ENCODE measurements around the gene FHL2.

The FHL2 gene, protein sequence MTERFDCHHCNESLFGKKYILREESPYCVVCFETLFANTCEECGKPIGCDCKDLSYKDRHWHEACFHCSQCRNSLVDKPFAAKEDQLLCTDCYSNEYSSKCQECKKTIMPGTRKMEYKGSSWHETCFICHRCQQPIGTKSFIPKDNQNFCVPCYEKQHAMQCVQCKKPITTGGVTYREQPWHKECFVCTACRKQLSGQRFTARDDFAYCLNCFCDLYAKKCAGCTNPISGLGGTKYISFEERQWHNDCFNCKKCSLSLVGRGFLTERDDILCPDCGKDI

DNA sequence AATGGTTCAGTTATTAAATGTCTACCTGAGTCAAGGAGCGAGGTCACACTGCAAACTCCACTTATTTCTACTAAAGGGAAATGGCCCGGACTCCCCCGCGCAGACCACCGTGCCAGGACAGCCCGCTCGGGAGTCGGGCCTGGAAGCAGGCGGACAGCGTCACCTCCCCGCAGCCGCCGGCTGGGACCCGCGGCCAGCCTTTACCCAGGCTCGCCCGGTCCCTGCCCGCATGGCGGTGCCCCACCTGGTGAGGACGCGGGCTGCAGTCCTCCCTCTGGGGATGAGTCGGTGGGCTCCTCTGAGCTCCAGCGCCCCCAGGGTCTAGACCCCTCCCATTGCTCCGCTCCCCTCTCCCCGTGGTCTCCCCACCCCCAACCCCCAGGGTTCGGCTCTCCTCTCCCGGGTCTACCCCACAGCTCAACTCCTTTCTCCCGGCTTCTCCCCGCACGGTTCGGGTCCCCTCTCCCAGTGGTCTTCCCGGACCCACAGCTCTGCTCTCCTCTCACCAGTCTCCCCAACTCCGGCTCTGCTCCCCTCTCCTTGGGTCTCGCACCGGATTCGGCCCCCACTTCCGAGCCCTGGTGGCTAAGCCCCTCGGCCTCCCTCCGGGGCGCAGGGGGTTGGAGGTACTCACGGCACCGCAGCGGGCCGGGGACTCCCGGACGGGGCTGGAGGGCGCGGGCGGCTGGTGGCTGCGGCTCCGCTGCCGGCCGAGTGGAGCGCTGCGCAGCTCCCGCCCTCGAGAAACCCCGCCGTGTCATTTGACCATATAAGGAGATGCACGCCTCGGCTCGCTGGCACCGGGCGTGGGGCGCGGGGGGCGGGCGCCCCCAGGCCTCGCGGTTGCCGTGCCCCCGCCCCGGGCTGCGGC, at the start of gene FHL2:
TSS of gene FHL2 (minus strand) at position 716 of the 871 bp plus-strand sequence. CDS start 12,535 bp downstream, outside the sequence.
- H3K4me3 ChIP-seq (ENCODE audit: low read depth, low read length), result peak within 1 kb of the TSS; percentile 99
- peak within 1 kb of the TSS; percentile 99 for H3K9ac ChIP-seq (ENCODE audit: low read depth, low read length)
- peaks cover 15% of the 10 kb centered on the region for H3K27me3 ChIP-seq (ENCODE audit: control insufficient read depth, insufficient read depth, low read length)
- H3K9me3 ChIP-seq (ENCODE audit: control insufficient read depth, insufficient read depth, low read length), result 0 out of 2 replicates have a peak, but pooled peaks cover 3% of the 10 kb centered on the region
- peaks cover 17% of the 10 kb centered on the region for H3K4me1 ChIP-seq (ENCODE audit: control insufficient read depth, insufficient read depth, low read length)
- peak within 1 kb of the TSS; percentile 69 for H3K27ac ChIP-seq (ENCODE audit: low read depth, low read length)
- peaks cover 15% of the 10 kb centered on the region for H3K36me3 ChIP-seq (ENCODE audit: control insufficient read depth, insufficient read depth, low read length)

DNA sequence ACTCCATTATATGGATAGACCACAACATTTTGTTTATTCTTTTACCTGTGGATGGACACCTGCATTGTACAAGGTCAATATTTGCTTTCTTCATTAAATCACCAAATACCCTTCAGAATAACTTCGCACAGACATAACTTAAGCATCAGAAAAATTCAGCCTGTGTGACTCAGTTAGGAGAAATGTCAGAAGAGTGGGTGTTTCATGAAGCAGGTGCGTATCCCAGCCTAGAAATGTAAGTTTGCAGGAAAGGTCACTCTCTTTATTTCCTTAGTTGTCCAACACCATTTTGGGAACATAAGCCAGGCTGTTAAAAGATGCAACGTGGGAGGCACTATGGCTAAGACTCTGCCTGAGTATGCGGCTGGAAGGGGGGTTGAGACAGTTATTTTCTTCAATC, 48.6 kb upstream of the FHL2 start:
- H3K27ac ChIP-seq (ENCODE audit: low read depth, low read length), result no peak overlapping the region
- peaks cover 8% of the 10 kb centered on the region for H3K4me1 ChIP-seq (ENCODE audit: control insufficient read depth, insufficient read depth, low read length)
- H3K9me3 ChIP-seq (ENCODE audit: control insufficient read depth, insufficient read depth, low read length), result no peaks in the 10 kb centered on the region
- no peaks in the 10 kb centered on the region for H3K36me3 ChIP-seq (ENCODE audit: control insufficient read depth, insufficient read depth, low read length)
- H3K4me3 ChIP-seq (ENCODE audit: low read depth, low read length), result no peak overlapping the region
- H3K27me3 ChIP-seq (ENCODE audit: control insufficient read depth, insufficient read depth, low read length), result no peaks in the 10 kb centered on the region
- H3K9ac ChIP-seq (ENCODE audit: low read depth, low read length), result no peak overlapping the region

DNA sequence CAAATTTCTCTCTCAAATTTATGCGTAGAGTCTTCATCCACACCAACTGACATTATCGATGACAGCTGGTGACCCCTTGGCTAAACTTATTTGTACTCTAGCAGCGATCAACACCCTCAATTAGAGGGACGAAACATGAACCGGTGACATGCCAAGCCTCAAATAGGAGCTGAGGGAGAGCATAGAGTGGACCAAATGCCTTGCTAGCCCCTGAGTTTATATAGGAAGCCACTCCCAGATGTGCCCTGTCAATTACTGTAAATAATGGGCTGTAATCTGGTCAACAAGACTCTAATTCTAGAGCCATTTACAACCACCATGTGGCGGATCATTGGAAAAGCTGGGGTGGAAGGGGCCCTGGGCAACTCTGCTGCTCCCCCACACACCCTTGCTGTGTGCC, 47.6 kb upstream of the FHL2 start:
- no peak overlapping the region for H3K9ac ChIP-seq (ENCODE audit: low read depth, low read length)
- no peaks in the 10 kb centered on the region for H3K27me3 ChIP-seq (ENCODE audit: control insufficient read depth, insufficient read depth, low read length)
- no peak overlapping the region for H3K27ac ChIP-seq (ENCODE audit: low read depth, low read length)
- no peaks in the 10 kb centered on the region for H3K36me3 ChIP-seq (ENCODE audit: control insufficient read depth, insufficient read depth, low read length)
- H3K4me1 ChIP-seq (ENCODE audit: control insufficient read depth, insufficient read depth, low read length), result peaks cover 14% of the 10 kb centered on the region
- H3K4me3 ChIP-seq (ENCODE audit: low read depth, low read length), result no peak overlapping the region
- H3K9me3 ChIP-seq (ENCODE audit: control insufficient read depth, insufficient read depth, low read length), result no peaks in the 10 kb centered on the region

DNA sequence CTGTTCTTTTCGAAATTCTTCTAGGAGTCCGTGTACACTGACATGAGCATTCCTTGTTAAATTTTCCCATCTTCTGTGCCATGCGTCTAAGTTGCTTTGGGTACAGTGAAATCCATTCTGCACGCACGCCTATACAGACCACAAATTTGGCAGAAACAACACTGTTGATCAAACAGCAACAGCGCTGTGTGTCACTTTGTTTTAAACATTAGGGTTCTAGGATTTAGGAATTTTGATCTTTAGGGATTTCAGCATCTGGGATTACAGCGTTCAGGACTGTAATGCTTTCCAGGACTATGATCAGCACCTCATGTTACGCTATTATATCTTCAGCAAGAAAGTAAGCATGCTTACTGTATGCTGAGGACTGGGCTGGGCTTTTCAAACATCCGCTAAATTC, 47.1 kb upstream of the FHL2 start:
- no peaks in the 10 kb centered on the region for H3K36me3 ChIP-seq (ENCODE audit: control insufficient read depth, insufficient read depth, low read length)
- H3K27ac ChIP-seq (ENCODE audit: low read depth, low read length), result no peak overlapping the region
- no peak overlapping the region for H3K9ac ChIP-seq (ENCODE audit: low read depth, low read length)
- no peaks in the 10 kb centered on the region for H3K9me3 ChIP-seq (ENCODE audit: control insufficient read depth, insufficient read depth, low read length)
- H3K4me3 ChIP-seq (ENCODE audit: low read depth, low read length), result no peak overlapping the region
- H3K27me3 ChIP-seq (ENCODE audit: control insufficient read depth, insufficient read depth, low read length), result no peaks in the 10 kb centered on the region; the same call in 1 of the 2 replicates
- peaks cover 16% of the 10 kb centered on the region for H3K4me1 ChIP-seq (ENCODE audit: control insufficient read depth, insufficient read depth, low read length)

DNA sequence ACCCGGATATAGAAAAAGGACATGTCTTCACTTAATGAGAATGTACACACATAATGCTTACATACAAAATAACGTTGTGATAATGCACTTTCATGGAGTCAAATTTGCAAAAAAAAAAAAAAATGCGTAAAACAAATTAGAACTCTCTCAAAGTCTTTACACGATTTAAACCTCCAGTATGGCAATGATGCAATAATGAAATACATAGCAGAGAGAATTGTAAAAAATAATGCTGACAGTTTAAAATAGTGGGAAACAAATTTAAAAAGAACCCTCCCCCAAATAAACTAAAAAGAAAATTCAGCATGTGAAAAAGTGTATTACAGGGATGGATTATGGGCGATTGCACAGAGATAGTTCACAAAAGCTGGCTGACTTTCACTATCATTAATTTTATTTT, 46.6 kb upstream of the FHL2 start:
- Histone ChIP-seq H3K4me3 (ENCODE audit: low read depth, low read length) (no peak overlapping the region), H3K9ac (ENCODE audit: low read depth, low read length) (no peak overlapping the region), H3K4me1 (ENCODE audit: control insufficient read depth, insufficient read depth, low read length) (peaks cover 16% of the 10 kb centered on the region), H3K9me3 (ENCODE audit: control insufficient read depth, insufficient read depth, low read length) (no peaks in the 10 kb centered on the region), H3K27me3 (ENCODE audit: control insufficient read depth, insufficient read depth, low read length) (no peaks in the 10 kb centered on the region; the same call in 1 of the 2 replicates), H3K27ac (ENCODE audit: low read depth, low read length) (no peak overlapping the region), H3K36me3 (ENCODE audit: control insufficient read depth, insufficient read depth, low read length) (no peaks in the 10 kb centered on the region)

DNA sequence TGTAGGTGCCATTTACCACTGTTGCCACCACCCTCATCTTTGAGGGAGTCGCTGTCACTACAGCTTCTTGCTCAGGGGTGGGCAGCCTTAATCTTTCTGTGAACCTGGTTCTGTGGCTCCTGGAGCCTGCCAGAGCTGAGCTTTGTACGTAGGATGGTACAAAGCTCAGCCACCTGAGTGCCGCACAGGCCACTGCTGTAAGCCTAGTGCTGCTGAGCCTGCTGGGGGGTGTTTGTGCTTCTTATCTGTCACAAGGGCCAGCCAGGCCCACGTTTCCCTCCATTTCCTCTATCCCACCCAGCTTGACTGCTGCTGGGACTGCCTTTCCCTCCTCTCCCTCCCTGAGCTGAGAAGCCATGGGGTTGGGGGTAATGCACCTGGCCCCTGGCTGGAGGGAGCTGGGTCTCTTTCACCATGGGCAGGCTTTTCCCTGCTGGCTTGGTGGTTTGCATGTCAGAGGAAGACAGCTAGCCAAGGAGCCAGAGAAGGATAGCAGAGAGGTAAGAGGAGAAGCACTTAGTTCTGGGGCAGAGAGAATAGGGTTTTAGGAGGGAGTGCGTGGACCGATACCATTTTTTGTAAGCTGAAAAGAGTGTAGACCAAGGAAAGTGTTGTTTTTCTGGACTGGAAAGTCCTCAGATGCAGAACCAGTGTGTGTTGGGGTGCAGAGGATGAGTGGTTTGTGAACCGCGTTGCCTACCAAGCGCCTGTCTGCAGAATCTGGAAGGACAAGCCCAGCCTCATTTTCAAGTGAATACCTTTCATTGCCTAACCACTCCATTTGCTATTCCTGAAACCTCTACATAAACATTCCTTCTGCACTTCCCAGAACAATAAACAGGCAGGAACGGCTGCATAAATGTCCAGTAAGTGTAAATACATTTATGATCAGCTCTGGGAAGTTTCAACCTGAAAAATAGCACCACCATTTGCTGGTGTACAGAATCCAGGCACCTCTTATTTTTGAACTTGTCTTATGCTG, 45.1 kb upstream of the FHL2 start:
- H3K9me3 ChIP-seq (ENCODE audit: control insufficient read depth, insufficient read depth, low read length), result no peaks in the 10 kb centered on the region
- no peaks in the 10 kb centered on the region; the same call in 1 of the 2 replicates for H3K27me3 ChIP-seq (ENCODE audit: control insufficient read depth, insufficient read depth, low read length)
- H3K36me3 ChIP-seq (ENCODE audit: control insufficient read depth, insufficient read depth, low read length), result no peaks in the 10 kb centered on the region
- H3K4me3 ChIP-seq (ENCODE audit: low read depth, low read length), result no peak overlapping the region
- H3K9ac ChIP-seq (ENCODE audit: low read depth, low read length), result no peak overlapping the region
- H3K4me1 ChIP-seq (ENCODE audit: control insufficient read depth, insufficient read depth, low read length), result peaks cover 16% of the 10 kb centered on the region
- H3K27ac ChIP-seq (ENCODE audit: low read depth, low read length), result peak overlapping the region; percentile 3

DNA sequence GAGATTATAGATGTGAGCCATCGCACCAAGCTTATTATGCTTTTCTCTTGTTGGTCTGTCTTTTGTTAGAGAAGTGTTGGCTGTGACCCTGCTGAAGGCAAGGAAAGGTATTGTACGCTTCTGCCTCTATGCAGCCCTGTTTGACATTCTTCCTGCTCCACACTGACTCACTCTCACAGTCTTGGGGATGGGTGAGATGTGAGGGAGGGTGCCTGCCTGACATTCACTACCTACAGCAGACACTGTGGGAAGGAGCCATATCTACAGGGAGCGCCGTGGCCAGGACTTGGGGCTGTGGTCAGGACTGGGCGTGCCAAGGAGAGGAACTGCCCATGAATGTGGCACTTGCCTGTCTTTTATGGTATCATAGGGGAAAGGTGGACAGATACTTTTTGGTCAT, 43.9 kb upstream of the FHL2 start:
- H3K27ac ChIP-seq (ENCODE audit: low read depth, low read length), result no peak overlapping the region
- peaks cover 22% of the 10 kb centered on the region for H3K4me1 ChIP-seq (ENCODE audit: control insufficient read depth, insufficient read depth, low read length)
- no peaks in the 10 kb centered on the region; the same call in 1 of the 2 replicates for H3K27me3 ChIP-seq (ENCODE audit: control insufficient read depth, insufficient read depth, low read length)
- H3K36me3 ChIP-seq (ENCODE audit: control insufficient read depth, insufficient read depth, low read length), result no peaks in the 10 kb centered on the region
- no peak overlapping the region for H3K4me3 ChIP-seq (ENCODE audit: low read depth, low read length)
- no peaks in the 10 kb centered on the region for H3K9me3 ChIP-seq (ENCODE audit: control insufficient read depth, insufficient read depth, low read length)
- no peak overlapping the region for H3K9ac ChIP-seq (ENCODE audit: low read depth, low read length)

DNA sequence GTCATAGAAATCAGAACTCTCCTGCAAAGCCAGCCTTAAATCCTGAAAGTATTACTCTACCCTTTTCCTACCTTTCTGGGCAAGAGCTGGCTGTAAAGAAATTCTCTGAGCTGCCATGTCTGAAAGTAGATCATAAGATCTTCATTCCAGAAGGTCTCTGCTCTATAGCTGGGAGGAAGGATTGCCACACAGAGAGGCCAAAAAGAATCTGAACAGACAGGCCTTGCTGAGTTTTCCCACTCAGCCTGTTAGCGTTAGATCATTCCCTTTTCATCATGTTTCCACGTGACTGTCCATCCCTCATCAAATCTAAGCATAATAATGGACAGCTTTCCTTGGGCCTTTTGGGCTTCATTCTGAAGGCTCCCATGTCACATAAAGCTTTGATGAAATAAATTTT, 43.2 kb upstream of the FHL2 start:
- H3K9me3 ChIP-seq (ENCODE audit: control insufficient read depth, insufficient read depth, low read length), result no peaks in the 10 kb centered on the region

DNA sequence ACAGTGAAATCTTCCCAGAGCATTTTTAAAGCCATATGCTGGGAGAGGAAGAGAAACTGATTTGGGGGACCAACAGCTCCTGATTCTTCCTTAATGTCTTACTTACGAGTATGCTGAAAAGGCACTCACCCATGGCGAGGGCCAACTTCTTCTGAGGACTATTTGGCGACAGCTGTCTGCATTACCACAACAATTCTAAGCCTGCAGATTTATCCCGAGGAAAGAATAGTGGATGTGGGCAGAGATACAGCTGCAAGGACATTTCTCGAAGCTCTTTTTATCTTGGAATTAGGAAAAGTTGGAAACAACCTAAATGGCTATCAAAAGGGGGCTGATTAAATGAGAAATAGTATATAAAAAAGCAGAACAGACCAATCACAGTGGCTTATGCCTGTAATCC, 40.3 kb upstream of the FHL2 start:
- H3K9me3 ChIP-seq (ENCODE audit: control insufficient read depth, insufficient read depth, low read length), result no peaks in the 10 kb centered on the region
- peaks cover 18% of the 10 kb centered on the region for H3K4me1 ChIP-seq (ENCODE audit: control insufficient read depth, insufficient read depth, low read length)
- no peaks in the 10 kb centered on the region; the same call in 1 of the 2 replicates for H3K27me3 ChIP-seq (ENCODE audit: control insufficient read depth, insufficient read depth, low read length)
- H3K36me3 ChIP-seq (ENCODE audit: control insufficient read depth, insufficient read depth, low read length), result no peaks in the 10 kb centered on the region
- H3K9ac ChIP-seq (ENCODE audit: low read depth, low read length), result no peak overlapping the region
- no peak overlapping the region for H3K4me3 ChIP-seq (ENCODE audit: low read depth, low read length)
- H3K27ac ChIP-seq (ENCODE audit: low read depth, low read length), result no peak overlapping the region

More for the DNA sequence above, 43.2 kb upstream of the FHL2 start:
- H3K4me3 ChIP-seq (ENCODE audit: low read depth, low read length), result no peak overlapping the region
- peaks cover 22% of the 10 kb centered on the region for H3K4me1 ChIP-seq (ENCODE audit: control insufficient read depth, insufficient read depth, low read length)
- H3K9ac ChIP-seq (ENCODE audit: low read depth, low read length), result no peak overlapping the region
- no peak overlapping the region for H3K27ac ChIP-seq (ENCODE audit: low read depth, low read length)
- H3K27me3 ChIP-seq (ENCODE audit: control insufficient read depth, insufficient read depth, low read length), result no peaks in the 10 kb centered on the region; the same call in 1 of the 2 replicates
- H3K36me3 ChIP-seq (ENCODE audit: control insufficient read depth, insufficient read depth, low read length), result no peaks in the 10 kb centered on the region

DNA sequence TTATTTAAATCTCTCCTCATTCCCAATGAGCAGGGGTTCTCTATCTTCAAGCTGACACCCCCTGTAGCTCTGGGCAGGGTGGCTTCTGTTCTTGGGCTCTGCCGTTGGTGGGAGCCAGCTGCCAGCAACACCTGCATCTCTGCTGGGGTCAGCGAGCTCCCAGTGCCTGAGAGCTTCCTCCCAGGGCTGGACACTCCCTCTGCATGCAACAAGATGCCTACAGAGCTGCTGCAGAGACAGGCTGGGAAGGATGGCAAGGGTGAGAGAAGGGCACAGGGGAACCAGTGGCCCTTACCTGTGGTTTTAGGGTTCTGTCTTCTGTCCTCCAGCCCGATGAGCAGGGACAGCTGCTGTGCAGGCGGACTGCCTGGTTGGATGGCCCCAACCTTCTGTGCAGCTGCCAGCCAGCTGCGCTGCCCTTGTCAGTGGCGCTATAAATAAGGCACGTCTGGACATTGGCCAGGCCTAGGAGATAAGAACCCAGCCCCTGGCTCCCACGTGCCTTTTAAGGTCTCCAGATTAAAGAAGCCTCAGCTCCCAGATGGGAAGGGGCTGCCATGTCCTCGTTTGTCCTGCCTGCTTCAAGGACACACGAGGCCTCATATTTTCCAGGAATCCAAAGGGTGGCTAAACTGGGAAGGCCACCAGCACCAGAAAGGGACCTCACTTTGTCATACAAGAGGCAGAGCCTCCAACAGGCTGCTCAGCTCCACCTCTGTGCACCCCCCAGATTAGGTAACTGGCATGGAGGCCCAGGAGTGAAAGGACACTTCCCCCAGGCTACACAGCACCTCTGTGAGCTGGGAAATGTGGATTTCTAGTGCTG, 39.5 kb upstream of the FHL2 start:
- H3K4me1 ChIP-seq (ENCODE audit: control insufficient read depth, insufficient read depth, low read length), result peaks cover 14% of the 10 kb centered on the region
- H3K36me3 ChIP-seq (ENCODE audit: control insufficient read depth, insufficient read depth, low read length), result no peaks in the 10 kb centered on the region
- no peak overlapping the region for H3K9ac ChIP-seq (ENCODE audit: low read depth, low read length)
- no peak overlapping the region for H3K4me3 ChIP-seq (ENCODE audit: low read depth, low read length)
- H3K27ac ChIP-seq (ENCODE audit: low read depth, low read length), result no peak overlapping the region
- no peaks in the 10 kb centered on the region; the same call in 1 of the 2 replicates for H3K27me3 ChIP-seq (ENCODE audit: control insufficient read depth, insufficient read depth, low read length)
- no peaks in the 10 kb centered on the region for H3K9me3 ChIP-seq (ENCODE audit: control insufficient read depth, insufficient read depth, low read length)

Measured in HUES48 (cell line).